GM21447 (cell line): Measurements from ENCODE around the gene LYL1.

Experiments
- ATAC-seq: cut with Tn5 transposase; IDR thresholded peaks from one replicate; pipeline ENCODE4 v1.9.1; 2021; ENCODE audit not compliant: unreplicated experiment

Gene LYL1

DNA sequence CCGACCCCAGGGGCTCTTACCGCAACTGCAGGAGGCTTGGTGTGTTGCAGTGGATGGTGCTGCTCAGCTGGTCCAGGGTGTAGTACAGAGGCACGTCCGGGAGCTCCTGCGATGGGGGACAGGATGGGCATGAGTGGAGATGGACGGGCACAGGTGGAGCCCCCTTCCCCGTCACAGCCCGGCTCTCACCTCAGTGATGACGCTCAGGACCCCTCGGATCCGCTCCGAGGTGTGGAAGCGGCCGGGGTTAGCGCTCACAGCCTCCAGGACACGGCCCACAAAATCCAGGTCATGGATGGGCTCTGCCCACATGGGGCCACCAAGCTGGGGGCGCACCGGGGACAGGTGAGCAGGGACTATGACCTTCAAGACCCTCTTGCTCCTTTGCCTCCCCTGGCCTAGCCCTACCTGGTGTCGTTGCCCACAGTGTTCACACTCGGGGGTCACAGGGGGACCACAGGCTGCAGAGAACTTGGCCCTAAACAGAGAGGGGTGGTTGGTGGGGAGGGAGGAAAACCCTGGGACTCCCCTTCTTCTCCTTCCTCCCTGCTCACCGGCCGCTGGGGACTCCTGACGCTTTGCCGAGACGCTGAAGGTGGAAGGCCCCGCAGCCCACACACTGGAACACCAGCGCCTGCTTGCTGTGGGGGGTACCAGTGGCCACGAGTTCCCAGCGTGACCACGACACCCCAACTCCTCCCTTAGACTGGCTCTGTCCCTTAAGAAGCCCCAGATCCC, 6.9 kb upstream of the LYL1 start:
- ATAC-seq = no peak

DNA sequence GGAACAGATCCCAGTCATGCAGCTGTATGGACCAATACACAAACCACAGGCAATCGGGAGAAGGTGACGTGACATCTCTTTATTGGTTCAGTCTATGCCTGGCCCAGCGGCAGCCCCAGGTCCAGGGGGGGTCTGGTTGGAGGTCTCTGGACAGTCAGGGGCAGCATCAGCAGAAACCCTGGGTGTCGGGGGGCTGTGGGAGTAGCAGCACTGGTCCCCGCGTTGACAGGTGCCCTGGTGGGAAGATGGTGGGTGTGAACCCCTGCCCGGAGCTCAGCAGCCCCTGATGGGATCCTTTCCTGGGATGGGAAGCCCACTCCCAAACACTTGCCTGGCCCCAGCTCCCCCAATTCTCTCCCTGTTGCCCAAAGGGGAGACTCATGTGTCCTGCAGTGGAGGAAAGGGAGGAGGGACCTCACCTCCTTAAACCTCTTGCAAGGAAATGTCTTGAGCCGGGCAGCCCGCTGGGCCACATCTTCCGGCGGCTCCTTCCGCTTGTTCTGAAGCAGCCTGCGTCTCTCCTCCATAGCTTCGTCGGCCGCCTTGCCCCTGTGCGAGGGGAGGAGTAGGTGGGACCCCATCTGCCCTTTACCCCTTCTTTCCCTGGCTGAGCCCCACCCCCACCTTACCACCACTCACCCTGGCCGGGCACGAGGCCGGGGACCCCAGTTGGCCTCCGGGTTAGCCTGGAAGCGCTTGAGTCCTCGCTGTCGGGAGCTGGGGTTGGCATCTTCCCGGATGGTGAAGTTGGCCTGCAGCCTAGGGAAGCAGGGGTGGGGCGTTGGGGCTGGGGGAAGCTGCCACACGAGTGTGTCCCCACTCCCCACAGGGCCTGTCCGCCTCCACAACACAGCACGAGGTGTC, 2.4 kb upstream of the LYL1 start:
- no peak for ATAC-seq

DNA sequence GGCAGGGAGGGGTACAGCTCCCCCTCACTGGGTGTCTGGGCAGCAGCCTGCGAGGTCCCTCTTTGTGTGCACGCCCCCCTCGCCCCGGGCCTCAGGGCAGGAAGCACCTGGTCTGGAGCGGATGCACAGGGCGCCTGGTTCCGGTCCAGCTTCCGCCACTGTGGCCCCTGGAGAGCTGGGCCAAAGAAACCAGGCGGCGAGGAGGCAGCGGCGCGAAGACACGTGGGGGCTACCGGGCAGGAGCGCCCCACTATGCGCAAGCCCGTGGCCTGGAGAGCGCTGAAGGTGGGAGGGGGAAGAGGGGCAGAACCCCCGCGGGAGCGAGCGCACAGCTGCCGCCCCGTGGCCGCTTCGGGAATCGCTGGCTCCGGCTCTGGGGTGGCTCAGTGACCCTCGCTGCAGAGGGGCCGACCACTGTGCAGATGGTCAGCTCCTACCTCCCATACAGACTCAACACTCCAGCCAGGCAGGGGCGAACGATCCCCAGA, 1.7 kb upstream of the LYL1 start:
- ATAC-seq = no peak

DNA sequence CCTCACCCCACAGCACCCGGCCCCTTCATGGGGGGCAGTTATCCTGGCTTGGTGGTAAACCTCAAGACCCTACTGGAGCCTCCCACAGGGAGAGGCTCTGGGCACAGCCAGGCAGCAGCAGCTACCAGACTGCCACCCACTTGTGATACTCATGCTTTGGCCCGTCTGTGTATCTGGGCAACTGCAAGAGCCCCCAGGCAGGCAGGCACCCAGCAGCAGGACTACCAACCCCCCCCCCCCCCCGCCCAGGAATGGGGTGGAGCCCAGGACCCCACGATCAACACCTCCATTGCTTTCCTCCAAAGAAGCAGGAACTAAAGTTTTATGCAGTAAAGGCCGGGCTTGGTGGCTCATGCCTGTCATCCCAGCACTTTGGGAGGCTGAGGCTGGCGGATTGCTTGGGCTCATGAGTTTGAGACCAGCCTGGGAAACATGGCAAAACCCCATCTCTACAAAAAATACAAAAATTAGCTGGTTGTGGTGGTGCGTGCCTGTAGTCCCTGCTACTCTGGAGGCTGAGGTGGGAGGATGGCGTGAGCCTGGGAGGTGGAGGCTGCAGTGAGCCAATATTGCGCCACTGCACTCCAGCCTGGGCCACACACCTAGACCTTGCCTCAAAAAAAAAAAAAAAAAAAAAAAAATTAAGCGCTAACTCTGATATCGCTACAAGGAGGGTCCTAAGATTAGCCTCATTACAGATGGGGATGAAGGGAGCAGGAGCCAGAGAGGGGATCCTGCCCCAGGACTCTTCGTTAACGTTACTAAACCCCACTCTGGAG, 1.1 kb upstream of the LYL1 start:
- ATAC-seq = no peak

DNA sequence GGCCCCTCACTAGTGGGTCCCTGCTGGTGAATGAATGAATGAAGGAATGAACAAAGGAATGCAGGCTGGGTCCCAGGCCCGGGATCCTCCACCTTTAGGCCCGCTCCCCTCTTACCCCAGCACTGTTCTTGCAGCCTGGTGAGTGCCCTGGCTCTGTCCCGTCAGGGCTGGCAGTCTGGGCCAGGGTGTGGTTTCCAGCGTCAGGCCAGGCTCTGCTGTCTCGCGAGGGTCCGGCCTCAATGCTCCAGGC, 317 bp downstream of the LYL1 start:
- ATAC-seq = no peak

DNA sequence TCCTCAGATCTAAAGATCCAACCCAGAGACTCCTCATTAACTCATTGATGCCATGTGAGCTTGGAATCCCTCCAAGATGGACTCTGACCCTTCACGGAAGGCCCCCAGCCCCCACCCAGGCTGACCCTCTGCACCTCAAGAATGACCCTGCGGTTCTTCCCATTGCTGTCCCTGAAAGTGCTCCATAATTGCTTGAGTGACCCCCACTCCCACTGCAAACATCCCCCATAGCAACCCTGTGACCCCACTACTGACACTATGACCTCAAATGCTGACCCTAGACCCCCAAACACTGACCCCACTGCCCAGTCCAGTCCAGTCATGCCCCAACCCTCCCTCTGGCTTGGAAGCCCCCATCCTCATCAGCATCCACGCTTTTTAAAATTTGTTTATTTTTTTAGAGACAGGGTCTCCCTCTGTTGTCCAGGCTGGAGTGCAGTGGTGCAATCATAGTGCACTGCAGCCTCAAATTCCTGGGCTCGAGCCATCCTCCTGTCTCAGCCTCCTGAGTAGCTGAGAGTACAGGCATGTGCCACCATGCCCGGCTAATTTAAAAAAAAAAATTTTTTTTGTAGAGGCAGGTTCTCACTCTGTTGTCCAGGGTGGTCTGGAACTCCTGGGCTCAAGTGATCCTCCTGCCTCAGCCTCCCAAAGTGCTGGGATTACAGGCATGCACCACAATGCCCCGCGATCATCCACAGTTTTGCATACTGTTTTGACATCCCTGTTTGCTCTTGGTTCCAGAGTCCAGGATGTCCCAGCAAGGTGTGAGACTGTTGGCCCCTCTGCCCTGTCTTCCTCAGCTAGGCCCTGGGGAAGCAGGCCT, 855 bp downstream of the LYL1 start:
- ATAC-seq = no peak

DNA sequence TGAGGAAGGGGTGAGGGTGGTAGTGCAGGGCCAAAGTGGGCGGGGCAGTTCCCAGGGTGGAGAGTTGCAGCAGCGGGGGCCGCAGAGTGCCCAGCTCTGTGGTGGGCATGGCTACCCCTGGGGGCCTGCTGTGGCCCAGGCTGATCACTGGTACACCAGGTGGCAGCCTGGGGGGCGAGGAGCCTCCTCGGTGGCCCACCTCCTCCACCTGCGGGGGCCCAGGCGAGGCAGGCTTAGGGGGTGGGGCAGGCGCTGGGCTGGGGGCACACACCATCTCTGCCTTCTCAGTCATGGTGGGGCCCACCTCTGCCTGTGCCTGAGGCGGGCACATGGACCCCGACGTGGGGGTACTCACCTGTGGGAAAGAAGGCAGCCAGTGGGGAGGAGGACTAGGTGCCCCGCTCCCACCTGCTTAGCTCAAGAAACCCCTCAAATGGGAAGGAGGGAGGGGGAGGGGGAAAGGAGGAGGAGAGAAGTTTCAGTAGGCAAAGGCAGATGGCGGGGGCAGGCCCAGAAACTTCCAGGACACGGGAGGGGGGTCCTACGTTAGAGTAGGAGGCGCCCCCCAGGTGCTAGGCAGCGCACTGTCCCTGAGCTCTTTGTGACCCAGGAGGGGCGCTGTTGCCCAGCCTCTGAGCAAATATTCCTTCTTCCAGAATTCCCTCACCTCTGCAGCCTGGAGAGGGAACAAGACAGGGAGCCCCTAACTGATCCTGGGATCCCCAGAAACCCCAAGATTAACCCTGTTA, 1.6 kb downstream of the LYL1 start:
- ATAC-seq = no peak

DNA sequence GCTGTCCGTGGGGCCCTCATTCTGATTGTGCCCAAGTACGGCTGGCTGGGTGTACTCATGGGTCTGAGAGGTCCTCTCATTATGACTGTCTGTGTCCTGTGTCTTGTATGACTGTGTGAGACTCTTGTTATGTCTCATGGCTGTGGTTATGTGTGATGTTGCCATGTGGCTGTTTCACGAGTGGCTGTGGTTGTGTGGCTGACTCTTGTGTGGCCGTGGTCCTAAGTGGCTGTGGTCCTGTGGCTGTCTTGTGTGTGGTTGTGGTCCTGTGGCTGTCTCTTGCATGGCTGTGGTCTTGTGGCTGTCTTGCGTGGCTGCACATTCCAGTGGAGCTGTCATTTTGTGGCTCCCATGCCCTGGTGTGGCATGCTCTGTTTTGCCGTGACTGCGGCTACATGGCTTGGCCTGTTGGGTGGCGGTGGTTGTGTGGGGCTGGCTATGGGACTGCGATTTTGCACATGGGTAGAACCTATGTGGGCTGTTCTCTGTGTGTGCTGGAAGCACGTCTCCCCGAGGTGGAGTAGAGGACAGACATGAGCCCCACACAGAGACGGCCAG, 2.5 kb downstream of the LYL1 start:
- ATAC-seq = no peak

DNA sequence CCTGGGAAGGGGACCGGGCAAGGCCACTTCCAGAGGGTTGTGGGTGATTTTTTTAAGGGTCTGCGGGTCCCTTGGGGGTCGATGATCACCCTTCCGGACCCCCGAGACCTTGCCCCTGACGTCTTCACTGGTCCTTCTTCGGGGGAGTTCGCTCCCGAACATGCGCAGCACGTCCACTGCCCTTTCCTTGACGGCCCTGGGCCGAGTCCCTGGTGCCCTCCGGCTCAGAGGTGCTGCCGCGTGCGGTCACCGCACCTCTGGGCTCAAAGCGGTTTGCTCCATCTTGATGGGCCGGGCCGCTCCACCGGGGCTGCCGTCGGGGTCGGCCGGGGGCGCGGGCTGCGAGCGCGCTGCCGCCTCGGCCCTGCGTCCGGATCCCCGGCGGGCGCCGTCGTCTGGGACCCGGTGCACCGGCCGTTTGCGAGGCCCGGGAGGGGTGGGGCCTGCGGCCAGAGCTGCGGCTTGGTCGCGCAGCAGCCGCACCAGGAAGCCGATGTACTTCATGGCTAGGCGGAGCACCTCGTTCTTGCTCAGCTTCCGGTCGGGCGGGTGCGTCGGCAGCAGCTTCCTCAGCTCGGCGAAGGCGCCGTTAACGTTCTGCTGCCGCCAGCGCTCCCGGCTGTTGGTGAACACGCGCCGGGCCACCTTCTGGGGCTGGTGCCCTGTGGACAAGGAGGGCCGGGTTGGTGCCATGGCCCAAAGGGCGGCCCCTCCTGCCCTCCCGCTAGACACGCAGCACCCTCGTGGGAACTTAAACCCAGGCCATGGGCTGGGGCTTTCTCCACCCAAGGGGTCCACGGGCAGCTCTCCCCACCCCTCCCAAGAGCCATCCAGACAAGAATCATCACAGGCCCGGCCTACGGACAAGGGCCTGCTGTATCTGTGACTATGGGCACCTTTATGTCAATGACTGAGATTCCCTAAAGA, 3.3 kb downstream of the LYL1 start:
- ATAC-seq = no peak

DNA sequence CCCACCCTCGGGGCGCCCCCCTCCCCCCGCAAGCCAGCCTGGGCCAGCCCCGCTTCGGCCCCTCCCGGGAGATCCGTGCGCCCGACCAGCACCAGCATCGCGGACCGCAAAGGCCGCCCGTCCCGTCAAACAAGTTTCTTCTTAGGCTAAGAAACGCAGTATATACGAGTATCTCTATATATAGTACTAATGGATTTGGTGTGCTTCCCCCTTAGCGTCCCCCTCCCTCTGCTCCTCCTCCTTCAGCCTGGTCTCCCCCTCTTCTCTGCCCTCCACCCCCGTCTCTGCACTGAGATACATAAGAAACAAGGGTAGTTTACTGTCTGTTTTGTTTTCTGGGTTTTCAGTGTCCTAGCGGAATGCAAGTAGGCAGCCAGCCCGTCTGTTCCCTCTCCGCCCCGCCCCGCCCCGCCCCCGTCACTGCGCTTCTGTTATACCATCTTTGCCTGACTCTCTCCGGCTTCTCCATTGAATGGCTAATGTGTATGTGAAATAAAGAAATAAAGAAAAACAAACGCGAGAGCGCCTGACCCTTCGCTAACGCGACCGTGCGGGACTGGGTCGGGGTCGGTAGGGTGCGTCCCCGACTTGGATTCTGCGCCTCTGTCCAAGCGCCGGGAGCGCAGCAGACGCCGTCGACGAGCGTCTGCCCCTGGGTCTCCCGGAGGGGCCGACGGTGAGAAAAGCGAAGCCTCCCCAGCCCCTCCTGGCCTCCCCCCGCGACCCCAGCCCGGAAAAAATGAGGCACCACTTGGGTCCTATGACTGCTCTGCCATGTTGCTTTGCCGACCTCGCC, 4.2 kb downstream of the LYL1 start:
- no peak for ATAC-seq

DNA sequence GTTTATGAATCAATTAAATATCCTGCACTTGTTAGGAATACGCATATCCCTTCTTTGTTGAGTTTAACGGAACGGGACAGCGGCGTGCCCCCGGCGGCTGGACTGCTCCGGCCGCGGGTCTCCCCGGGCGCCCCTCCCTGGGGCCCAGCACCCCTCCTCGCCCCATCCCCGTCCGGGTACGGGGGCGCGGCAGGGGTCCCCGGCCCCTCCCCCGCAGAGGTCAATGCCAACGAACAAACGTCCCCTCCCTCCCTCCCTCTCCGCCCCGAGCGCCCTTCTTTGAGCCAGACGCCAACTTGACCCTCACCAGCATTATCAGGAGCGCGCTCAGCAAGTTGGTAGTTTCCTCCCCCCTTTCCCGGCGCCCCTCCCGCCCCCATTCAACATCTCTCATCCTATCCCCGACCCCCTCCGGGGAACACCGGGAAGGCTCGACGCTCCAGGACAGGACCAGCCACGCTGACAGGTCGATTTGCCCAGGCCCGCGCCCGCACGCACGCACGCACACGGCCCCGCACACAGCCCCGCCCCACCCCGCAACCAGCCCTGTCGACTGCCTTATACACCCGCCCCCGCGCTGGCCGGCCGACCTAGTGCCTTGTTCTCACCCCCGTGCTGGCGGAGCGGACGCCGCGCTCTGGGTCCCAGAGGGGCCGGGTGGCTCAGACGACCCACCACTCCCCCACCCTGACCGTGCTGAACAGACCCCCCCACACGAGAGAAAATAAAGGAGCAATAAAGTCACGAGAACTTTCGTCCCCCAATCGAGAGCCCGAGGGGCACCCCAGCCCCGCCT, 5.0 kb downstream of the LYL1 start:
- no peak for ATAC-seq

DNA sequence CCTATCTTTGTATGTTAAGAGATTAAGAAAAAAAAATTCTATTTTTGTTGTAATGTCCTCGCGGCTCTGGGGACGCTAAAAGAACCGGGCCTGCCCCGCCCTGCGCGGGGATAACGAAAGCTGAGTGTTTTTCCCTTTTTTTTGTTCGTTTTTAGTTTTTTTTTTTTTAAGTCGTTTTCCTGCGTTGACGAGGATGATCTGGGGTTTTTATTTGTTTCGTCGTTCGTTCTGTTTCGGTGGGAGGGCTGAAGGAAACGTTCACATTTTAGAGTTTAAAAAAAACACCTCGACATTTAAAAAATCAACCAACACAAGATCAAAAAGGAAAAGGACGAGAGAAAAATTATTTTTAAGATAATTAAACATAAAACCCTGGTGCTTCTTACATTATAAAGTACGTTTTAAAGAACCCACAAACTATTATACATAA, 5.6 kb downstream of the LYL1 start:
- ATAC-seq = no peak

DNA sequence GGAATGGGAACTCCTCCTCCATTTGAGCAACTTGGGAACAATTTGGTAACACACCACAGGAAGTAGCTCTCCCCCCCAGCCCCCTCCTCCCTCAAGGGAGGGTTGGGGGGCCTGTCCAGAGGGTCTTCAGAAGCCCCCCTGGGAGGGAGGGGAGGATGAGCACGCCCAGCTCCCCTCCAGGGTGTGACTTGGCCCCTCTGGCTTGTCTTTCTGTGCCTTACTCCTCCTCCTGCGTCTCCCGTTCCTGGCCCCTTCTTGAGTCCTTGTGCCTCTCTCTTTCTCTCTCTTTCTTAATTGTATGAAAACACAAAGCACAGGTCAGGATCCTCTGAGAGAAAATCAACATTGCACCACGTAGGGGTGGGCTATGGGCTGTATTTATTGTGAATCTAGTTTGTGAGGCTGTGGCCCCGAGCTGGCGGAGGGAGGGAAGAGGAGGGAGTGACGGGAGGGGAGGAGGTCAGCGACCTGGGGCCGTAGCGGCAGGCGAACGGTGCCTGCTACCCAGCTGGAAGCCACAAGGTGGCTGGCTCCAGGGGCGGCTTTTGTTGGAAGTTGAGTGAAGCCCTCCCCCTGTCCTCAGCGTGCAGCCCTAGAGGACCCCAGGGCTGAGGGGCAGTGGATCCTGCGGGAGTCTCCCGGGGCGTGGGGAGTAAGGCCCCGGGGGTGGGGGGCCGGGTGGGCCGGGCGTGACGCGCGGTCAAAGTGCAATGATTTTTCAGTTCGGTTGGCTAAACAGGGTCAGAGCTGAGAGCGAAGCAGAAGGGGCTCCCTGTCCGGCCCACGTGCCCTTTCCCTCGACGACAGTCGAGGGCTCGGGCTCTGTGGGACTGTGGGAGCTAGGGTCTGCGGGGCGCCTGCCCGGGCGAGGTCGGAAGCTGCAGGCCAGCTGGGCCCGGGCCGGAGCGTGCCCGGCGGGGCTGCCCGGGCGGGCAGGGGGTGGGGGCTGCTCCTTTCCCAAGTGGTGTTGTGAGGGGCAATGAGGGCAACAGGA, 6.4 kb downstream of the LYL1 start:
- no peak for ATAC-seq

DNA sequence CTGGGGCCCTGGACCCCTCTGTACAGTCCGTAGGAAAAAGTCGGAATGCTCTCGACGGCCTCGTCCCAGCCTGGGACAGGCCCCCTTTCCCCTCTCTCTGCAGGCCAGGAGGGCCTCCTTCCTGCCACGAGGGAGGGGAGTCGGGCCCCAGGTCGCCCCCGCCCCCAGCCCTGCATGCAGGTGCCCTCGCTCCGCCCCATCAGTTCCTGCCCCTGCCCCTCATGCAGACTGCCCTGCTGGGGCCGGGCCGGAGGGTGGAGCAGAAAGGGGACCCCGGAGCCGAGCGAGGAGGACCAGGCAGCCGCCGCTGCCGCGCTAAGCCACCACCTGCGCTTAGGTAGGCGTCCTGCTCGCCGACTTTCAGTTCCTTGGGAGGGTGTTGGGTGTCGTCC, 7.3 kb downstream of the LYL1 start:
- ATAC-seq = no peak

DNA sequence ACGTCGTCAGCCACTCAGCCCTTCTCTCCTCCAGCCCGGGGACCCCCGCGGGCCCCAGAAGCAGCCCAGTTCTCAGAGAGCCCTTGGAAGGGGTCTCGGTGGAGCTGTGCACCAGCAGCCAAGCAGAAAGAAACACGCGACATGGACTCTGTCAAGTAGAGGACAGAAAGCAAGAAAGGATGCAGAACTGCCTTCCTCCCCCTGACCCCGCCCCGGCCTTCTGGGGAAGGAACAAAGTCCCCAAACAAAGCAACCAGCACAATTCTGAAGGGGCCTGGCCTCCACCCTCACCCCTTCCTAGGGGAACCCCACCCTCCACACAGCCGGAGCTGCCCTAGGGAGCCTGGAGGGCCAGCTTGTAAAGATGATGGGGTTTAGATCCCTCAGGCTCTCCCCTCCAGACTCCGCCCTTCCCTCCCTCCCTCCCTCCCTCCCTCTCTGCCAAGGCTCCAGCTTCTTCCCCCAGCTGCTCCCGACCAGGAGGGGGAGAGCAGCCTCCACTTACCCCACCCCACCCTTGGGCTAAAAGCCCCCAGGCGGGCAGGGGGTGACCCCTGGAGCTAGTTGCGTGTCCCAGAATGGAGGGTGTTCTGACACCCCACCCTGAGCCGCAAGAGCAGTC, 7.8 kb downstream of the LYL1 start:
- ATAC-seq = no peak

DNA sequence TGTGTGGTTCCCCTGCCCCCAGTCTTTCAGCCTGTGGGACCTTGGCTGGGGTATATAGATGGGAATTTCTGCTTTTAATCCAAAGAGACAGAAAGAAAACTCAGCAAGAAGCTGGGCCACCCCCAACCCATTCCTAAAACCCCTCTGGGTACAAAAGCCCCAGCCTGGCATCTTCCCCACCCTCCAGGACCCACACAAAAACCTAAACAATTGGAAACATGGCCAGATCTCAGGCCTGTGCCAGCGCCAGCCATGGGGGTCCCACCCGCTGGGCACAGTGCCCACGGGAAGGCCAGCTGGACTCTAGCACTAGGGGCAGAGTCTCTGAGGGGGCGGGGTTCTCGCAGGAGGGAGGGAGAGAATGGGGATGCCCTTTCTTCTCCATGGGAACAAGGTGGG, 8.6 kb downstream of the LYL1 start:
- no peak for ATAC-seq
